IMR-90 (cell line): ENCODE data around the gene NCF2. TPM values are rescaled to one million over a fixed set of nuclear protein-coding genes. Genes with fewer than 3 reads are reported as not detected.

Experiments
- ATAC-seq: fragments of 200-7000 bp; cut with Tn5 transposase; 2 replicates; pipeline ENCODE4 v1.9.1; 2020; ENCODE audit warnings: low read depth, mild to moderate bottlenecking, moderate library complexity
- BruUV-seq: library from RNA; stranded (reverse); fragments of 400-500 nt; replicated peaks from 2 replicates; lab custom pipeline; 2021; lab: Mats Ljungman, UMichigan
- CTCF ChIA-PET: fragments of 300-600 bp; formaldehyde crosslinking; extraction: SDS; loops from one replicate; lab custom pipeline; 2021; ENCODE audit warnings: antibody characterized with exemption; lab: Yijun Ruan, JAX
- POLR2A ChIA-PET: fragments of 300-600 bp; sonication (Branson Sonifier 250); formaldehyde crosslinking; loops from one replicate; lab custom pipeline; 2022; ENCODE audit warnings: antibody characterized with exemption; ENCODE audit not compliant: unreplicated experiment; lab: Charles Lee
- DNase-seq: peaks from one replicate; pipeline ENCODE4 v3.0.0; 2013
- H2AFZ ChIP-seq: replicated peaks from 2 replicates; pipeline ENCODE3; 2013; ENCODE audit warnings: low read length, mild to moderate bottlenecking; ENCODE audit not compliant: poor library complexity
- H2AK5ac ChIP-seq: 2 replicates; pipeline ENCODE4 v1.6.1; 2013; ENCODE audit warnings: low read depth, low read length, inconsistent platforms
- H2AK9ac ChIP-seq: replicated peaks from 2 replicates; pipeline ENCODE3; 2013; ENCODE audit warnings: mild to moderate bottlenecking, low read depth, low read length, moderate library complexity; ENCODE audit not compliant: poor library complexity
- H2BK120ac ChIP-seq: 2 replicates; pipeline ENCODE4 v1.6.1; 2013; ENCODE audit warnings: low read depth, low read length, inconsistent platforms
- H2BK15ac ChIP-seq: 3 replicates; pipeline ENCODE4 v1.6.1; 2013; ENCODE audit warnings: low read depth, low read length, inconsistent platforms
- H2BK20ac ChIP-seq: 2 replicates; pipeline ENCODE4 v1.6.1; 2013; ENCODE audit warnings: low read depth, mild to moderate bottlenecking, inconsistent platforms, low read length, moderate library complexity
- H2BK5ac ChIP-seq: 2 replicates; pipeline ENCODE4 v1.6.1; 2013; ENCODE audit warnings: mild to moderate bottlenecking, low read depth, low read length, inconsistent platforms; ENCODE audit not compliant: poor library complexity, severe bottlenecking
- H3K14ac ChIP-seq: replicated peaks from 2 replicates; pipeline ENCODE4 v1.6.1; 2013; ENCODE audit warnings: low read depth, low read length, inconsistent platforms
- H3K18ac ChIP-seq: 2 replicates; pipeline ENCODE4 v1.6.1; 2013; ENCODE audit warnings: low read depth, low read length, control low read depth
- H3K23ac ChIP-seq: 2 replicates; pipeline ENCODE4 v1.6.1; 2013; ENCODE audit warnings: low read depth, low read length, inconsistent platforms
- H3K27ac ChIP-seq: 2 replicates; pipeline ENCODE4 v1.5.1; 2013; ENCODE audit warnings: mild to moderate bottlenecking, control low read depth, low read length; ENCODE audit not compliant: insufficient read depth
- H3K27me3 ChIP-seq: 2 replicates; pipeline ENCODE4 v1.6.1; 2013; ENCODE audit warnings: low read length; ENCODE audit not compliant: control insufficient read depth, insufficient read depth
- H3K36me3 ChIP-seq: 2 replicates; pipeline ENCODE4 v1.6.1; 2013; ENCODE audit warnings: low read length, mixed read lengths; ENCODE audit not compliant: control insufficient read depth, insufficient read depth
- H3K4ac ChIP-seq: 2 replicates; pipeline ENCODE4 v1.6.1; 2013; ENCODE audit warnings: low read depth, low read length, inconsistent platforms
- H3K4me1 ChIP-seq: 2 replicates; pipeline ENCODE4 v1.6.1; 2013; ENCODE audit warnings: low read length, mixed read lengths; ENCODE audit not compliant: control insufficient read depth, insufficient read depth
- H3K4me2 ChIP-seq: 2 replicates; pipeline ENCODE4 v1.6.1; 2013; ENCODE audit warnings: low read depth, mild to moderate bottlenecking, control low read depth, low read length, moderate library complexity
- H3K4me3 ChIP-seq: 2 replicates; pipeline ENCODE4 v1.5.1; 2013; ENCODE audit warnings: low read depth, mild to moderate bottlenecking, control low read depth, low read length, moderate library complexity; ENCODE audit not compliant: insufficient read depth
- H3K56ac ChIP-seq: 2 replicates; pipeline ENCODE4 v1.6.1; 2013; ENCODE audit warnings: low read length, inconsistent platforms; ENCODE audit not compliant: insufficient read depth; ENCODE audit errors: extremely low read depth
- H3K79me1 ChIP-seq, 2 experiments: 2 replicates each; pipeline ENCODE4 v1.6.1; 2013; ENCODE audit warnings: low read length in 2 of 2, inconsistent platforms in 1 of 2, low read depth in 1 of 2
- H3K9ac ChIP-seq: 2 replicates; pipeline ENCODE4 v1.6.1; 2013; ENCODE audit warnings: low read depth, low read length, control low read depth
- H3K9me1 ChIP-seq: 2 replicates; pipeline ENCODE4 v1.6.1; 2013; ENCODE audit warnings: low read length, inconsistent platforms; ENCODE audit not compliant: insufficient read depth
- H3K9me3 ChIP-seq: 2 replicates; pipeline ENCODE4 v1.6.1; 2013; ENCODE audit warnings: low read length; ENCODE audit not compliant: control insufficient read depth, insufficient read depth
- H4K20me1 ChIP-seq: 2 replicates; pipeline ENCODE4 v1.6.1; 2013; ENCODE audit warnings: low read length, inconsistent platforms; ENCODE audit not compliant: insufficient read depth
- H4K5ac ChIP-seq: 2 replicates; pipeline ENCODE4 v1.6.1; 2013; ENCODE audit warnings: mild to moderate bottlenecking, low read depth, low read length, control low read depth
- H4K8ac ChIP-seq, 2 experiments: 2 replicates each; pipeline ENCODE4 v1.6.1; 2013; ENCODE audit warnings: low read depth in 2 of 2, low read length in 2 of 2, control low read depth in 1 of 2, inconsistent platforms in 1 of 2
- H4K91ac ChIP-seq: 2 replicates; pipeline ENCODE4 v1.6.1; 2013; ENCODE audit warnings: low read depth, low read length, inconsistent platforms; ENCODE audit not compliant: insufficient read depth
- BHLHE40 ChIP-seq: fragments of 150-350 bp; IDR thresholded peaks from 2 replicates; pipeline ENCODE4 v1.6.1; 2016; ENCODE audit warnings: mild to moderate bottlenecking, low read depth, low read length
- CTCF ChIP-seq: conservative IDR thresholded peaks from 2 replicates; pipeline ENCODE4 v1.5.1; 2012; ENCODE audit warnings: mild to moderate bottlenecking, low read depth, low read length, improper control_type of control experiment
- ELK1 ChIP-seq: fragments of 150-350 bp; IDR thresholded peaks from 2 replicates; pipeline ENCODE4 v1.6.1; 2016; ENCODE audit warnings: low read depth, mild to moderate bottlenecking, low read length, moderate library complexity, borderline replicate concordance
- MAZ ChIP-seq: IDR thresholded peaks from 2 replicates; pipeline ENCODE4 v1.6.1; 2012; ENCODE audit warnings: low read depth, mild to moderate bottlenecking, low read length, improper control_type of control experiment, moderate library complexity, borderline replicate concordance
- MXI1 ChIP-seq: IDR thresholded peaks from 2 replicates; pipeline ENCODE4 v1.6.1; 2012; ENCODE audit warnings: low read depth, mild to moderate bottlenecking, low read length, moderate library complexity, borderline replicate concordance
- POLR2A ChIP-seq: IDR thresholded peaks from 2 replicates; pipeline ENCODE4 v1.6.1; 2012; ENCODE audit warnings: mild to moderate bottlenecking, low read depth, low read length
- RAD21 ChIP-seq: IDR thresholded peaks from 2 replicates; pipeline ENCODE4 v1.6.1; 2012; ENCODE audit warnings: low read length, improper control_type of control experiment
- WGBS, 2 experiments: methylation state at CpG; one replicate each; pipeline versions ENCODE4 v1.1.5 to v1.1.7; 2013; ENCODE audit warnings: missing lambda C conversion rate in 2 of 2; ENCODE audit not compliant: insufficient read length in 1 of 2; ENCODE audit errors: extremely low coverage in 2 of 2; 5-methylcytosine and 5-hydroxymethylcytosine counted together
- dilution Hi-C: fragments of 300-500 bp; cut with HindIII; formaldehyde crosslinking; loops from one replicate; pipeline ENCODE4 v1.14.3; 2018; ENCODE audit warnings: low sequenced_read_pairs; ENCODE audit not compliant: unreplicated experiment
- in situ Hi-C: fragments of 300-500 bp; cut with MboI; formaldehyde crosslinking; loops from 3 replicates; pipeline ENCODE4 v1.14.3; 2019; ENCODE audit warnings: low sequenced_read_pairs, inconsistent platforms, mixed read lengths
- intact Hi-C: fragments of 100-400 bp; cut with micrococcal nuclease; formaldehyde crosslinking; loops from 2 replicates; pipeline ENCODE4 v1.10.0; 2022
- polyA plus RNA-seq, 3 experiments: library from polyadenylated mRNA; depleted of rRNA; stranded (reverse); fragments of >200 nt; gene quantifications; 2 replicates each; pipeline ENCODE4 v1.2.3, GENCODE V29; 2012; ENCODE audit warnings: low replicate concordance in 1 of 3
- total RNA-seq: library from RNA; depleted of rRNA; stranded (reverse); fragments of >200 nt; gene quantifications from 2 replicates; pipeline ENCODE4 v1.2.3, GENCODE V29; 2012

Gene NCF2
- total and polyA plus RNA-seq, 2 of the 4 experiments (the other 2 are of a cell fraction), result 3.2 to 4.2 TPM

- CTCF ChIA-PET, result no interaction called here
- TF ChIP-seq BHLHE40 (no peak), POLR2A (no peak), CTCF (no peak), MAZ (no peak), MXI1 (no peak), ELK1 (no peak), RAD21 (no peak)
- POLR2A ChIA-PET, result no interaction called here
These were observed 14.7 kb downstream of the NCF2 start for GRCh38 chr1:183575606-183576005.

More at GRCh38 chr1:183575606-183576005, 14.7 kb downstream of the NCF2 start:
- Histone ChIP-seq H3K27me3 (peaks cover 6% of the 10 kb centered on the region), H2AFZ (no peak overlapping the region), H2AK5ac (no peak overlapping the region), H4K8ac (no peak overlapping the region), H3K56ac (no peak overlapping the region), H3K4me1 (no peaks in the 10 kb centered on the region), H3K9me1 (no peaks in the 10 kb centered on the region), H4K20me1 (no peaks in the 10 kb centered on the region), H2BK120ac (no peak overlapping the region), H2BK15ac (no peak overlapping the region), H4K91ac (no peak overlapping the region), H3K18ac (no peak overlapping the region), H4K5ac (no peak overlapping the region), H2BK20ac (no peak overlapping the region), H3K79me1 (no peaks in the 10 kb centered on the region), H3K9ac (no peak overlapping the region), H3K36me3 (no peaks in the 10 kb centered on the region), H3K23ac (no peak overlapping the region), H2BK5ac (no peak overlapping the region), H3K4ac (no peak overlapping the region), H3K27ac (no peak overlapping the region), H3K9me3 (no peaks in the 10 kb centered on the region), H2AK9ac (no peak overlapping the region), H3K4me2 (no peak overlapping the region), H3K4me3 (no peak overlapping the region), H3K14ac (no peak overlapping the region)
- intact Hi-C loops, result no loop called here
- DNase-seq, result no peak
- BruUV-seq, result no TSS peak
- ATAC-seq, result no peak
- in situ Hi-C loops, result no loop called here
- dilution Hi-C loops, result no loop called here
- WGBS, 2 experiments, result no CpG with 5 or more reads among the region's 5 CpGs
